ENCODE results near the gene TTC12. TPM values are rescaled to one million over a fixed set of nuclear protein-coding genes. Genes with fewer than 3 reads are reported as not detected.

TTC12 gene
- total and polyA plus RNA-seq, 2 of the 8 experiments (the other 6 are each of a cell fraction or from before 2014, with no cell fraction given), result 4.7 to 9.0 TPM

- H2BK120ac ChIP-seq (replicated peaks; ENCODE audit: low read depth, low read length), result no peak overlapping the region
- no peak overlapping the region for H3K27ac ChIP-seq (ENCODE audit: low read depth, low read length)
- no peak overlapping the region for H3K4ac ChIP-seq (replicated peaks; ENCODE audit: insufficient read length, low read depth, low read length)
- H3K4me3 ChIP-seq (ENCODE audit: extremely low read depth in 1 of 4, insufficient read depth in 2 of 4, low read depth in 3 of 4, low read length in 4 of 4), result no peak overlapping the region
- H3K4me1 ChIP-seq (replicated peaks in 1 of 4; ENCODE audit: control insufficient read depth in 3 of 4, insufficient read depth in 4 of 4, low read length in 3 of 4), result no peaks in the 10 kb centered on the region
- no peak overlapping the region for H4K91ac ChIP-seq (replicated peaks; ENCODE audit: insufficient read length, low read length)
- no peak overlapping the region for H4K5ac ChIP-seq (ENCODE audit: insufficient read length, low read depth, low read length)
- no peak overlapping the region for H3K4me2 ChIP-seq (ENCODE audit: insufficient read depth in 1 of 2, low read depth in 2 of 2, low read length in 2 of 2)
- DNase-seq (ENCODE audit: low read depth in 1 of 2, low spot score in 2 of 2) (no peak), FAIRE-seq (no peak)
- POLR2A ChIA-PET (ENCODE audit: partially characterized antibody), result no interaction called here
- no peaks in the 10 kb centered on the region for H4K20me1 ChIP-seq (replicated peaks in 1 of 2; ENCODE audit: control insufficient read depth in 1 of 2, insufficient read depth in 2 of 2, low read length in 2 of 2)
- CTCF ChIA-PET (ENCODE audit: partially characterized antibody), result interaction anchor here (1.1 to 3.9 kb wide), 6 partner anchors 10 to 294 kb away, joined by 3 to 15 read pairs (median 4); no protein-coding TSS in a partner anchor
- H2BK15ac ChIP-seq (ENCODE audit: low read length), result no peak overlapping the region
- H2BK20ac ChIP-seq (ENCODE audit: low read length), result no peak overlapping the region
- H2BK12ac ChIP-seq (ENCODE audit: low read depth, low read length), result no peak overlapping the region
- no peak overlapping the region for H3K56ac ChIP-seq (replicated peaks; ENCODE audit: insufficient read length, low read depth, low read length)
- H4K8ac ChIP-seq (ENCODE audit: extremely low read depth, insufficient read depth, low read length), result no peak overlapping the region
- no peak overlapping the region for H3K14ac ChIP-seq (ENCODE audit: insufficient read length)
- no peak overlapping the region for H2BK5ac ChIP-seq (ENCODE audit: low read depth, low read length)
- H3K36me3 ChIP-seq (ENCODE audit: control insufficient read depth in 2 of 4, insufficient read depth in 4 of 4, low read length in 3 of 4), result no peaks in the 10 kb centered on the region
- no peaks in the 10 kb centered on the region for H3K79me1 ChIP-seq (ENCODE audit: low read depth, low read length)
- no peaks in the 10 kb centered on the region for H3K9me3 ChIP-seq (ENCODE audit: insufficient read depth in 2 of 2, low read depth in 1 of 2, low read length in 1 of 2)
- H2AK5ac ChIP-seq (ENCODE audit: low read depth, low read length), result no peak overlapping the region
- no peaks in the 10 kb centered on the region for H3K27me3 ChIP-seq (replicated peaks in 1 of 4; ENCODE audit: control insufficient read depth in 3 of 4, extremely low read depth in 1 of 4, insufficient read depth in 3 of 4, low read length in 3 of 4)
- WGBS, 2 experiments (ENCODE audit: extremely low coverage in 1 of 2, insufficient coverage in 1 of 2, insufficient read length in 1 of 2, insufficient replicate concordance in 2 of 2, low coverage in 1 of 2, low lambda C conversion rate in 2 of 2, missing lambda C conversion rate in 1 of 2), result 94% methylated on average over 7 of the region's 7 CpGs; no CpG with 5 or more reads in 1 of the 2 experiments
- no peaks in the 10 kb centered on the region for H3K23me2 ChIP-seq (ENCODE audit: low read depth, low read length)
- H3K79me2 ChIP-seq (ENCODE audit: control insufficient read depth in 1 of 2, insufficient read depth in 2 of 2, low read length in 2 of 2), result no peaks in the 10 kb centered on the region
- no peak overlapping the region for H3K9ac ChIP-seq (replicated peaks in 1 of 4; ENCODE audit: extremely low read depth in 1 of 4, low read depth in 3 of 4, low read length in 3 of 4)
- no peak overlapping the region for H3K18ac ChIP-seq (ENCODE audit: extremely low read depth, low read length)
- H2AFZ ChIP-seq (ENCODE audit: low read length), result no peak overlapping the region
- H3K23ac ChIP-seq (ENCODE audit: insufficient read length), result no peak overlapping the region
- no peak for TF ChIP-seq KDM1A (IDR thresholded peaks at IDR 0.05; ENCODE audit: borderline replicate concordance, low read length)
- TF ChIP-seq BRCA1 (IDR thresholded peaks at IDR 0.05; ENCODE audit: low read depth, low read length), result no peak
- no peak for TF ChIP-seq POLR2AphosphoS5 (IDR thresholded peaks at IDR 0.05; ENCODE audit: low read depth, low read length)
- TF ChIP-seq PHF8 (conservative IDR thresholded peaks at IDR 0.05; ENCODE audit: low read depth, low read length), result no peak
- TF ChIP-seq CREB1 (IDR thresholded peaks at IDR 0.05), result no peak
- no peak for TF ChIP-seq CTBP2 (IDR thresholded peaks at IDR 0.05; ENCODE audit: borderline replicate concordance, insufficient read depth, insufficient read length, low read length)
- TF ChIP-seq CHD2 (IDR thresholded peaks at IDR 0.05; ENCODE audit: low read length), result no peak
- TF ChIP-seq FOSL1 (IDR thresholded peaks at IDR 0.05; ENCODE audit: insufficient read depth, low read depth, low read length), result no peak
- no peak for TF ChIP-seq ATF2 (IDR thresholded peaks at IDR 0.05; ENCODE audit: low read length)
- TF ChIP-seq NRF1 (IDR thresholded peaks at IDR 0.05; ENCODE audit: low read depth, low read length), result no peak
- no peak for TF ChIP-seq TEAD4 (IDR thresholded peaks at IDR 0.05; ENCODE audit: low read depth, low read length)
- no peak for TF ChIP-seq SAP30 (IDR thresholded peaks at IDR 0.05; ENCODE audit: insufficient read depth, insufficient replicate concordance, low read length)
- TF ChIP-seq TBP (IDR thresholded peaks at IDR 0.05; ENCODE audit: low read depth, low read length), result no peak
Observed at GRCh38 chr11:113275602-113276001, 38.8 kb upstream of the TTC12 start.
